Measurements from ENCODE around the gene ADIG.

ADIG gene

GRCh38 chr20:38625896-38626295 is 44.9 kb downstream of the ADIG start:
- TF ChIP-seq POLR2A (IDR thresholded peaks at IDR 0.05; ENCODE audit: extremely low read depth, insufficient read length) (no peak), MAX (IDR thresholded peaks at IDR 0.05; ENCODE audit: low read depth, low read length) (no peak), CTCF (IDR thresholded peaks at IDR 0.05; ENCODE audit: low read depth, low read length) (no peak), MYC (IDR thresholded peaks at IDR 0.05; ENCODE audit: low read depth, low read length) (no peak)
- no peak for DNase-seq (ENCODE audit: low read depth)
- no peak overlapping the region for H3K4me3 ChIP-seq (ENCODE audit: low read depth, low read length)

DNA sequence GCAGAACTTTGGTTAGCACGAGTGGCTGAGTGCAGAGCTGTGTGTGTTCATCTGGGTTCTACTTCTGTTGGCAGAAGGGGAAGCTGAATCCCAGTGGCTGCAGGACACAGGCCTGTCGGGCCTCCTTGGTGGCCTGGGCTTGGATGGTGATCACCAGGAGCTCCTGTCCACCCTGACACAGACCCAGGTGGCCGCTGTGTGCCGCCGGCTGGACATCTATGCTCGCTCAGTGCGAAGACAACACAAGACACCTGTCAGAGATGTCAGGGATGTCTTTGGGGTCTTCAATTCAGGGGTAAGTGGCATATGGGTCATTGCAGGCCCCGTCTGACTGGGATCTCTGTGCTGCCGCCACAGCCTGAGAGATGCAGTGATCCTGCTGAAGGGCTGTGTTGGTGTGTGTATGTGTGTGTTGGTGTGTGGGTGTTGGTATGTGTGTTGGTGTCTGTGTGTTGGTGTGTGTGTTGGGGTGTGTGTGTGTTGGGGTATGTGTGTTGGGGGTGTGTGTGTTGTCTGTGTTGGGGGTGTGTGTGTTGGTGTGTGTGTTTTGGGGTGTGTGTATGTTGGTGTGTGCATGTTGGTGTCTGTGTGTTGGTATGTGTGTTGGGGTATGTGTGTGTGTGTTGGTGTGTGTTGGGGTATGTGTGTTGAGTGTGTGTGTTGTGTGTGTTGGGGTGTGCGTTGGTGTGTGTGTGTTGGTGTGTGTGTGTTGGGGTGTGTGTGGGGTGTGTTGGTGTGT is 46.1 kb downstream of the ADIG start:
- TF ChIP-seq MAX (IDR thresholded peaks at IDR 0.05; ENCODE audit: low read depth, low read length): no peak
- TF ChIP-seq POLR2A (IDR thresholded peaks at IDR 0.05; ENCODE audit: extremely low read depth, insufficient read length): no peak
- TF ChIP-seq MYC (IDR thresholded peaks at IDR 0.05; ENCODE audit: low read depth, low read length): no peak
- TF ChIP-seq CTCF (IDR thresholded peaks at IDR 0.05; ENCODE audit: low read depth, low read length): no peak
- no peak overlapping the region for H3K4me3 ChIP-seq (ENCODE audit: low read depth, low read length)
- DNase-seq (ENCODE audit: low read depth): no peak

GRCh38 chr20:38628580-38629470 is 47.8 kb downstream of the ADIG start:
- no peak for TF ChIP-seq CTCF (IDR thresholded peaks at IDR 0.05; ENCODE audit: low read depth, low read length)
- no peak for TF ChIP-seq POLR2A (IDR thresholded peaks at IDR 0.05; ENCODE audit: extremely low read depth, insufficient read length)
- no peak for TF ChIP-seq MAX (IDR thresholded peaks at IDR 0.05; ENCODE audit: low read depth, low read length)
- TF ChIP-seq MYC (IDR thresholded peaks at IDR 0.05; ENCODE audit: low read depth, low read length): no peak
- no peak overlapping the region for H3K4me3 ChIP-seq (ENCODE audit: low read depth, low read length)
- DNase-seq (ENCODE audit: low read depth): no peak

GRCh38 chr20:38629979-38630378 is 49.0 kb downstream of the ADIG start:
- no peak overlapping the region for H3K4me3 ChIP-seq (ENCODE audit: low read depth, low read length)
- TF ChIP-seq MYC (IDR thresholded peaks at IDR 0.05; ENCODE audit: low read depth, low read length): no peak
- no peak for TF ChIP-seq POLR2A (IDR thresholded peaks at IDR 0.05; ENCODE audit: extremely low read depth, insufficient read length)
- TF ChIP-seq MAX (IDR thresholded peaks at IDR 0.05; ENCODE audit: low read depth, low read length): no peak
- no peak for TF ChIP-seq CTCF (IDR thresholded peaks at IDR 0.05; ENCODE audit: low read depth, low read length)
- DNase-seq (ENCODE audit: low read depth): no peak

GRCh38 chr20:38630727-38631126 is 49.7 kb downstream of the ADIG start:
- TF ChIP-seq MYC (IDR thresholded peaks at IDR 0.05; ENCODE audit: low read depth, low read length) (no peak), MAX (IDR thresholded peaks at IDR 0.05; ENCODE audit: low read depth, low read length) (peak; percentile 13; the same call in 1 of the 2 replicates)
- no peak overlapping the region for H3K4me3 ChIP-seq (ENCODE audit: low read depth, low read length)
- no peak for DNase-seq (ENCODE audit: low read depth)

Measured in NB4 (cell line).